Measurements from ENCODE around the gene HSPB9.
"Not testable (repeated sequence)": the region's sequence is repeated elsewhere in the genome, so short reads cannot be mapped to it uniquely, and the experiment has no call there.

Gene HSPB9

GRCh38 chr17:42120161-42120769, 2.3 kb upstream of the HSPB9 start:
- no peak for DNase-seq (ENCODE audit: low spot score)

GRCh38 chr17:42120770-42121769, 1.5 kb upstream of the HSPB9 start, which contains the start of gene KAT2A:
Gene KAT2A (minus strand): TSS chr17:42121367. CDS start chr17:42121304, 63 bp downstream.
- peak; percentile 71 for DNase-seq (ENCODE audit: low spot score)

- no peak for DNase-seq (ENCODE audit: low spot score)
Observed at GRCh38 chr17:42124256-42124655, 1.7 kb downstream of the HSPB9 start.

DNA sequence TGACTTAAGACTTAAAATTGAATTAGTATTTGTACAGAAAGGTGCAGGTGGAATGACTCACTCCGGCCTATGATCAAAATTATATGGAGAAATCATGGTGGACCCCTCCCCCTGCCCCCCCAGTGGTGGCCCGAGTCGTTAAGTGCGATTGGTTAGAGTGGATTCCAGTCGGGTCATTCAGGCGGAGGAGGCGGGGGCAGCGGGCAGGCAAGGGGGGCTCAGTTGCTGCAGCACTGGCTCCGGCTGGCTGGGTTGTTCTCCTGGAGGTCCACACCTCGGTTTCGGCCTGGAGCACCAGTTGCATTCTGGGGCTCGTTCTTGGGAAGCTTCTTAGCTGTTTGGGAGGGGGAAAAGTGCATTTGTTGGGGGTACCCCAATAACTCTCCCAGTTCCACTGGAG, 3.0 kb downstream of the HSPB9 start:
- DNase-seq (ENCODE audit: low spot score) = no peak

GRCh38 chr17:42126836-42127235, 4.2 kb downstream of the HSPB9 start:
- DNase-seq (ENCODE audit: low spot score) = no peak

DNA sequence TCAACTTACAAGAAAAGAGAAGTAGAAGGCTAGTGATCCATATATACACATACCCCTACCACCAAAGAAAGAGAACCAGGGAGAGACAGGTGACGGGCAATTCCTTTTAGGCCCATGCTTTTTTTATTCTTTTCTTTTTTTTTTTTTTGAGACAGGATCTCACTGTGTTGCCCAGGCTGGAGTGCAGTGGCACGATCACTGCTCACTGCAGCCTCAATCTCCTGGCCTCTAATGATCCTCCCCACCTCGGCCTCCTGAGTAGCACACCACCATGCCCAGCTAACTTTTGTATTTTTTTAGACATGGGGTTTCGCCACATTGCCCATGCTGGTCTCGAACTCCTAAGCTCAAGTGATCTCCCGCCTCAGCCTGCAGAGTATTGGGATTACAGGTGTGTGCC, 4.8 kb downstream of the HSPB9 start:
- DNase-seq (ENCODE audit: low spot score) = no peak

- no peak for DNase-seq (ENCODE audit: low spot score)
Observed at GRCh38 chr17:42129109-42129837, 6.7 kb downstream of the HSPB9 start.

DNA sequence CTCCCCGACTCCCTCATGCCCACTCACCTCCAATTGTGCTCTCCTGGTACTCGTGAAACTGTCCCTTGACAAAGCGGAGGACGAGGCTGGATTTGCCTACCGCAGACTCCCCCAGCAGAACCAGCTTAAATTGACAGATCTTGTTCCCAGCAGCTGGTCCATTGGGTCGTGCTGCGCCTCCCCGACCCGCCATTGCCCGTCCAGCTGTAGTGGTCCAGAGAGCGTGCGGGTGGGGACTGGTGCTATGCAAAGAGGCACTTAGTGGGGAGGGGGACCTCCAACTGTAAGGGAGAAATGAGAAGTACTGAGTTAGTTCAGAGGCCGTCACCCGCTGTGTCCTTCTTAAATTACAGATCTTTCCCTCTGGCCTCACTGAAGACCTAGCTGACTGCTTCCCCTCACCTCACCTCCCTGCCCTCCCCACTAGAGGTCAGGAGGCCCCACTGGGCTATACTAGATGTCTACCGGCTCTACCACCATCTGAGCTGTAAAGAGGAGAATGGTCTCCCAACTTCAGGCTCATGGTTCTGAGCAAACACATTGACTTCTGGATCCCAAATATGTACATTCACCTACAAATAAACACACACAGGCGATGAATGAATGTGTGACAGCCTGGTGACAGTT, 7.8 kb downstream of the HSPB9 start:
- no peak for DNase-seq (ENCODE audit: low spot score)

DNA sequence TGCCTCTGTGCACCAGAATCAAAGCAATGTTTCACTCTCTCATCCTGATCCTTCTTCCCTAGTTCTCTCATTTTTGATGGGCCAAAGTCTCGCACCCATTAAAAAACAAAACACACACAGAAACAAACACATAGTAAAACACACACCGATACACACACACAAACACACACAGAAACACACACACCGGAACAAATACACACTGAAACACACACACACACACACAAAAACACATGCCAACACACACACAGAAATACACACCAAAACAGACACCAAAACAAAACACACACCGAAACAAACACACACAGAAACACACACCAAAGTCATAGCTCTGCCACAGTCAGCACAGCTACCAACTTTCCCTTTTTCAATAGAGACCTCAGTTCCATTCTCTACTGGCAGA, 8.6 kb downstream of the HSPB9 start:
- DNase-seq (ENCODE audit: low spot score) = no peak

GRCh38 chr17:42131981-42132432, 9.4 kb downstream of the HSPB9 start:
- DNase-seq (ENCODE audit: low spot score) = no peak

- DNase-seq (ENCODE audit: low spot score) = peak; percentile 13
Observed at GRCh38 chr17:42132941-42133340, 10.3 kb downstream of the HSPB9 start.

DNA sequence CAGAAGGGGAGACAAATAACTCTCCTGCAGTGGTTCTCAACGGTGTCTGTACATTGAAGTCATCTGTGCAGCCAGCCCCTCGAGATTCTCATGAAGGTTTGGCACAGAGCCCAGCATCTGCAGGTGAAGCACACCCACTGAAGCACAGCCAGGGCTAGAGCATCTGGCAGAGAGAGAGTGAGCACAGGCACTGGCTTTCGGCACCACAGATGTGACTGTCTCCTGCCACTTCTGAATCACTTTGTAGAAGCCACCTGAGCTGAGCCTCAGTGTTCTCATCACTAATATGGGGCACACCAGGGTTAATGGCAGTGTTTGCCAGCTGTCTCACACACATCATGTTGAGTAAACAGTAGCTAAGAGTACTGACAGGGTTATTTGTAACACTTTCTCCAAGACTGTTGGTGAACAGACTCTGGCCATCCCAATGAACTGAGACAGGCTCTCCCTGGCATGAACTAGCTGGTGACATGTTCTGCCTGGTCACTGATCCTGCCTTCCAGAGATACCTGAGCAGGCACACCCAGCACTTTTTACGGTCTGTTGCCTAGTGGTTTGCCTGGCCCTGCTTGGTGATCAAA, 10.9 kb downstream of the HSPB9 start:
- peak; percentile 45 for DNase-seq (ENCODE audit: low spot score)

- no peak for DNase-seq (ENCODE audit: low spot score)
Observed at GRCh38 chr17:42135151-42135550, 12.5 kb downstream of the HSPB9 start.

- DNase-seq (ENCODE audit: low spot score) = peak; percentile 11
Observed at GRCh38 chr17:42135664-42136653, 13.4 kb downstream of the HSPB9 start.

GRCh38 chr17:42136654-42137051, 14.0 kb downstream of the HSPB9 start:
- no peak for DNase-seq (ENCODE audit: low spot score)

DNA sequence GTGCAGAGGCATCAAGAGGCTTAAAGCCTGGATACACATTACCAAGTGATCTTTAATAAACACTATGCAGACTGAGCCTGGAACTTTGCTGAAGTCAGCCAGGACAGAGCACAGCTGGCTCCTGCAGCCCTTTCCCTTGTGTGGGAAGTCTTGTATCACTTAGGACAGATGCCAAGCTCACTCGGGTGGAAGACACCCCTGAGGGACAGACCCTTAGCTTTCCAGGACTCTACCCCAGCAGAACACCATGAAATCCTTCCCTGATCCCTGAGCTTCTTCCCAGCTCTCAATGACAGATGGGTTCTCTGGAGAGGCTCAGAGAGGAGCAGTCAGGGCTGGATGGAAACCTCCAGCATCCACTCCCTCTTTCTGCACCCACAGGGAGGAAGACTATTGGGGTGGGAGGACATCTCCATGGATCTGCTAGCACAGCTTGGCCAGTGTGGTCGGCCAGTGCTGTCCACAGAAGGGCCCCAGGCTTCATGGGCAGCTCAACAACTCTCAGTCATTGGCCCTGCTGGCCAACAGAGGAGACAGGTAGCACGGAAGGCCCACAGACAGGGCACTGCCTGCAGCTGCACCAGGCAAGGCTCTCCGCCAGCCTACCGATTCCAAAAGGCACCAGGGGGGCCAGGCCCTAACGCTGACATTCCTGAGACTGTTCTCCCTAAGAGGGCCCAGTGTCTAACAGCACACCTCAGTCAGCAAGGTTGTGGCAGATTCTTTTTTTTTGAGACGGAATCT, 16.3 kb downstream of the HSPB9 start:
- no peak for DNase-seq (ENCODE audit: low spot score)

DNA sequence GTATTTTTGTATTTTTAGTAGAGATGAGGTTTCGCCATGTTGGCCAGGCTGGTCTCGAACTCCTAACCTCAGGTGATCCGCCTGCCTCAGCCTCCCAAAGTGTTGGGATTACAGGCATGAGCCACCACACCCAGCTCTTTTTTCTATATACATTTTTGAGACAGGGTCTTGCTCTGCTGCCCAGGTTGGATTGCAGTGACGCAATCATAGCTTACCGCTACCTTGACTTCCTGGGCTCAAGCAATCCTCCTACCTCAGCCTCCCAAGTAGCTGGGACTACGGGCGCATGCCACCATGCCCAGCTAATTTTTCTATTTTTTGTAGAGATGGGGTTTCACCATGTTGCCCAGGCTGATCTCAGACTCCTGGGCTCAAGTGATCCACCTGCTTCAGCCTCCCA, 18.1 kb downstream of the HSPB9 start:
- DNase-seq (ENCODE audit: low spot score) = not testable (repeated sequence)

GRCh38 chr17:42141382-42141781, 18.8 kb downstream of the HSPB9 start:
- no peak for DNase-seq (ENCODE audit: low spot score)

- DNase-seq (ENCODE audit: low spot score) = no peak
Observed at GRCh38 chr17:42142371-42142896, 19.8 kb downstream of the HSPB9 start.
